GM12878 (cell line): ENCODE results near the gene FAM200B. TPM values are rescaled to one million over a fixed set of nuclear protein-coding genes. Genes with fewer than 3 reads are reported as not detected.

Source experiments
- ATAC-seq: fragments of 200-7000 bp; cut with Tn5 transposase; 3 replicates; pipeline ENCODE4 v1.9.1; 2020; ENCODE audit warnings: mild to moderate bottlenecking, moderate library complexity
- BruUV-seq: library from RNA; stranded (reverse); fragments of 400-500 nt; replicated peaks from 2 replicates; lab custom pipeline; 2021; lab: Mats Ljungman, UMichigan
- CTCF ChIA-PET: fragments of 300-600 bp; sonication (Branson Sonifier 250); formaldehyde crosslinking; extraction: SDS; loops from one replicate; lab custom pipeline; 2021; ENCODE audit warnings: inconsistent platforms; lab: Yijun Ruan, JAX
- POLR2A ChIA-PET: fragments of 350-600 bp; formaldehyde crosslinking; extraction: SDS; loops from one replicate; lab custom pipeline; 2021; ENCODE audit warnings: inconsistent platforms; lab: Charles Lee
- RAD21 ChIA-PET: fragments of 300-600 bp; sonication (Branson Sonifier 250); formaldehyde crosslinking; loops from one replicate; lab custom pipeline; 2023; ENCODE audit warnings: antibody characterized with exemption; ENCODE audit not compliant: unreplicated experiment; lab: Charles Lee
- SMC1A ChIA-PET: fragments of 300-600 bp; sonication (Branson Sonifier 250); formaldehyde crosslinking; loops from one replicate; lab custom pipeline; 2023; ENCODE audit not compliant: unreplicated experiment, uncharacterized antibody; lab: Charles Lee
- DNase-seq: peaks from one replicate; pipeline ENCODE4 v3.0.0-alpha.2; 2011; ENCODE audit warnings: low read depth, low spot score
- FAIRE-seq: peaks from 3 replicates; lab custom pipeline; 2011; peaks lifted over from hg19 to GRCh38; lab: Jason Lieb, UNC
- H2AFZ ChIP-seq: 2 replicates; pipeline ENCODE4 v1.6.0; 2011; ENCODE audit warnings: low read depth, low read length, control low read depth; ENCODE audit not compliant: control insufficient read depth
- H3K27ac ChIP-seq: 2 replicates; pipeline ENCODE4 v1.5.1; 2011; ENCODE audit warnings: control low read depth; ENCODE audit not compliant: control insufficient read depth, insufficient read depth
- H3K27me3 ChIP-seq, 2 experiments: replicated peaks in 1 of 2; 2 replicates each; pipeline versions ENCODE4 v1.6.0 to v1.6.1; 2011; ENCODE audit warnings: low read length in 1 of 2; ENCODE audit not compliant: control insufficient read depth in 2 of 2, insufficient read depth in 2 of 2
- H3K36me3 ChIP-seq, 2 experiments: 2 replicates each; pipeline ENCODE4 v1.5.1; 2011; ENCODE audit warnings: low read length in 1 of 2; ENCODE audit not compliant: control insufficient read depth in 2 of 2, insufficient read depth in 2 of 2
- H3K4me1 ChIP-seq: 2 replicates; pipeline ENCODE4 v1.6.1; 2011; ENCODE audit warnings: mild to moderate bottlenecking, low read length, moderate library complexity, mixed read lengths; ENCODE audit not compliant: control insufficient read depth, insufficient read depth
- H3K4me2 ChIP-seq: 2 replicates; pipeline ENCODE4 v1.6.0; 2011; ENCODE audit warnings: control low read depth; ENCODE audit not compliant: control insufficient read depth, insufficient read depth
- H3K4me3 ChIP-seq: fragments of 200-600 bp; sonication (generic); 2 replicates; pipeline ENCODE4 v1.5.1; 2016
- H3K79me2 ChIP-seq: 2 replicates; pipeline ENCODE4 v1.6.0; 2011; ENCODE audit warnings: low read length; ENCODE audit not compliant: control insufficient read depth, insufficient read depth
- H3K9ac ChIP-seq: 2 replicates; pipeline ENCODE4 v1.8.0; 2011; ENCODE audit warnings: low read length, control low read depth, mixed read lengths; ENCODE audit not compliant: control insufficient read depth, insufficient read depth
- H3K9me3 ChIP-seq: replicated peaks from 3 replicates; pipeline ENCODE4 v1.5.1; 2011; ENCODE audit warnings: mild to moderate bottlenecking, low read length; ENCODE audit not compliant: control insufficient read depth, insufficient read depth
- H4K20me1 ChIP-seq: 2 replicates; pipeline ENCODE4 v1.6.0; 2011; ENCODE audit not compliant: control insufficient read depth, insufficient read depth
- ATF3 ChIP-seq: IDR thresholded peaks from 2 replicates; pipeline ENCODE4 v1.6.1; 2011; ENCODE audit warnings: low read depth, mild to moderate bottlenecking, low read length, moderate library complexity, borderline replicate concordance; ENCODE audit errors: extremely low read depth
- E2F8 ChIP-seq: fragments of 450-650 bp; IDR thresholded peaks from 2 replicates; pipeline ENCODE4 v1.6.1; 2018; ENCODE audit warnings: mild to moderate bottlenecking, low read depth, moderate library complexity; ENCODE audit not compliant: partially characterized antibody
- ESRRA ChIP-seq: IDR thresholded peaks from 2 replicates; pipeline ENCODE4 v1.6.1; 2012; ENCODE audit warnings: mild to moderate bottlenecking, low read length, improper control_type of control experiment
- HSF1 ChIP-seq: fragments of 150-350 bp; IDR thresholded peaks from 2 replicates; pipeline ENCODE4 v1.6.1; 2014; ENCODE audit warnings: mild to moderate bottlenecking, low read depth, low read length
- JUND ChIP-seq: IDR thresholded peaks from 2 replicates; pipeline ENCODE4 v1.6.1; 2012; ENCODE audit warnings: low read depth, mild to moderate bottlenecking, low read length, improper control_type of control experiment, moderate library complexity
- RB1 ChIP-seq: fragments of 450-650 bp; formaldehyde crosslinking; IDR thresholded peaks from 2 replicates; pipeline ENCODE4 v1.6.1; 2017; ENCODE audit warnings: mild to moderate bottlenecking, borderline replicate concordance
- SIX5 ChIP-seq: IDR thresholded peaks from 2 replicates; pipeline ENCODE4 v1.6.1; 2011; ENCODE audit warnings: mild to moderate bottlenecking, low read depth, low read length, moderate library complexity; ENCODE audit not compliant: severe bottlenecking
- SMARCA5 ChIP-seq: fragments of 450-650 bp; IDR thresholded peaks from 2 replicates; pipeline ENCODE4 v1.6.1; 2017; ENCODE audit warnings: mild to moderate bottlenecking
- SREBF1 ChIP-seq: IDR thresholded peaks from 2 replicates; pipeline ENCODE4 v1.6.1; 2012; ENCODE audit warnings: mild to moderate bottlenecking, low read length
- STAT3 ChIP-seq: IDR thresholded peaks from 2 replicates; pipeline ENCODE4 v1.6.1; 2011; ENCODE audit warnings: low read depth, low read length, improper control_type of control experiment
- SUPT20H ChIP-seq: IDR thresholded peaks from 2 replicates; pipeline ENCODE4 v1.6.1; 2011; ENCODE audit warnings: low read depth, mild to moderate bottlenecking, low read length, moderate library complexity, borderline replicate concordance; ENCODE audit not compliant: control insufficient read depth
- TCF12 ChIP-seq: IDR thresholded peaks from 2 replicates; pipeline ENCODE4 v1.6.1; 2011; ENCODE audit warnings: low read depth, mild to moderate bottlenecking, low read length
- ZNF687 ChIP-seq: fragments of 450-650 bp; IDR thresholded peaks from 2 replicates; pipeline ENCODE4 v1.6.1; 2017; ENCODE audit warnings: mild to moderate bottlenecking, moderate library complexity
- WGBS: methylation state at CpG from one replicate; pipeline ENCODE4 v1.1.6; 2016; ENCODE audit warnings: low lambda C conversion rate; ENCODE audit not compliant: insufficient replicate concordance, insufficient coverage; ENCODE audit errors: missing lambda C conversion rate; 5-methylcytosine and 5-hydroxymethylcytosine counted together
- in situ Hi-C: fragments of 300-500 bp; cut with MboI; formaldehyde crosslinking; loops from 9 replicates; pipeline ENCODE4 v1.14.3; 2018; ENCODE audit warnings: mixed read lengths
- intact Hi-C: fragments of 100-400 bp; cut with micrococcal nuclease; formaldehyde crosslinking; loops from one replicate; pipeline ENCODE4 v1.14.2; 2022; ENCODE audit not compliant: unreplicated experiment
- polyA plus RNA-seq, 11 experiments: library from polyadenylated mRNA; depleted of rRNA in 4 of 11; unstranded in 6 of 11; stranded (reverse) in 5 of 11; fragments of >200 nt; fragmentation: Nextera tagmentation in 4 of 11; fragmentation: Illumina TruSeq in 1 of 11; extraction: Ambion mirVana in 4 of 11; extraction: Trizol in 1 of 11; gene quantifications; 1 replicate in 1 of 11; 2 replicates in 10 of 11; pipeline versions ENCODE4 v1.2.1 to v1.2.3, GENCODE V29; 2011 to 2016; ENCODE audit warnings: inconsistent platforms in 2 of 11, missing spikeins in 2 of 11, low read depth in 1 of 11
- total RNA-seq, 4 experiments: library from RNA; depleted of rRNA in 3 of 4; stranded (reverse); fragments of >200 nt in 3 of 4; fragmentation: Illumina TruSeq in 1 of 4; extraction: Trizol in 1 of 4; gene quantifications; 2 replicates each; pipeline versions ENCODE4 v1.2.1 to v1.2.3, GENCODE V29; 2013 to 2021

Gene FAM200B
- total and polyA plus RNA-seq, 10 of the 15 experiments (the other 5 are each of a cell fraction or from before 2014, with no cell fraction given), result 13.8 to 48.5 (median 25.5) TPM

- Histone ChIP-seq H3K4me3 (no peak overlapping the region), H3K9ac (peak overlapping the region; percentile 99; the same call in 1 of the 2 replicates), H2AFZ (no peak overlapping the region), H3K4me1 (0 out of 2 replicates have a peak, but pooled peaks cover 4% of the 10 kb centered on the region), H3K4me2 (peak overlapping the region; percentile 81), H3K27me3 (no peaks in the 10 kb centered on the region), H3K9me3 (no peaks in the 10 kb centered on the region), H3K27ac (no peak overlapping the region), H4K20me1 (no peaks in the 10 kb centered on the region), H3K36me3 (no peaks in the 10 kb centered on the region), H3K79me2 (peaks cover 57% of the 10 kb centered on the region)
- BruUV-seq, result no TSS peak
- SMC1A ChIA-PET, result interaction anchor here (0.8 to 3.6 kb wide), 8 partner anchors 11 to 273 kb away, joined by 3 to 34 read pairs (median 4); no protein-coding TSS in a partner anchor
- WGBS, result 100% methylated on average over 2 of the region's 2 CpGs
- DNase-seq (no peak), ATAC-seq (no peak), FAIRE-seq (no peak)
- RAD21 ChIA-PET, result interaction anchor here (1.2 to 1.4 kb wide), 2 partner anchors 31 to 124 kb away, joined by 3 to 9 read pairs; no protein-coding TSS in a partner anchor
- POLR2A ChIA-PET, result interaction anchor here (0.5 to 2.5 kb wide), 6 partner anchors 17 to 620 kb away, joined by 3 to 11 read pairs (median 4); partner anchors contain the start of gene FBXL5
- TF ChIP-seq SREBF1 (no peak), JUND (no peak), E2F8 (no peak), ATF3 (no peak), HSF1 (no peak), ZNF687 (no peak), STAT3 (no peak), RB1 (no peak), SIX5 (no peak), SUPT20H (no peak), SMARCA5 (no peak), ESRRA (no peak), TCF12 (no peak)
- CTCF ChIA-PET, result interaction anchor here (1.2 to 3.6 kb wide), 5 partner anchors 20 to 226 kb away, joined by 3 to 23 read pairs (median 6); no protein-coding TSS in a partner anchor
- in situ Hi-C loops, result no loop called here
- intact Hi-C loops, result no loop called here
Observed at GRCh38 chr4:15683143-15683495, 1.5 kb downstream of the FAM200B start.
